Midbrain (tissue), 1 donor: ENCODE data around the gene ARHGEF28.

Experiments used
- DNase-seq: peaks from one replicate; lab custom pipeline; 2025; lab: John Stamatoyannopoulos, UW

ARHGEF28 gene

DNA sequence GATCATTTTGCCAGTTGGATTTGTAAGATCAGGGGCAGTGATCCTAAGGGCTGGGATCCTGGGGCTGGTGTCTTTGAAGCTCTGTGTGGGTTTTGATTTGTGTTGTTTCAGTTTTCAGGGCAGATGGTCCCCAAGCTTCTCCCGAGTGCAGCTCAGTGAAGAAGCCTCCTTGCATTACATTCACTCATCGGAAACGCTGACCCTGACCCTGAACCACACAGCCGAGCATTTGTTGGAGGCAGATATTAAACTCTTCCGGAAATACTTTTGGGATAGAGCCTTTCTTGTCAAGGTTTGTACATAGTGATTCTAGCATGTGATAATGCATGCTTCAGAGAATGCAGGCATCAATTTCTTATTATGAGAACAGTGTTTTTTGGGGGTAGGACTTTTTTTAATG is 150.4 kb downstream of the ARHGEF28 start:
- DNase-seq = no peak

DNA sequence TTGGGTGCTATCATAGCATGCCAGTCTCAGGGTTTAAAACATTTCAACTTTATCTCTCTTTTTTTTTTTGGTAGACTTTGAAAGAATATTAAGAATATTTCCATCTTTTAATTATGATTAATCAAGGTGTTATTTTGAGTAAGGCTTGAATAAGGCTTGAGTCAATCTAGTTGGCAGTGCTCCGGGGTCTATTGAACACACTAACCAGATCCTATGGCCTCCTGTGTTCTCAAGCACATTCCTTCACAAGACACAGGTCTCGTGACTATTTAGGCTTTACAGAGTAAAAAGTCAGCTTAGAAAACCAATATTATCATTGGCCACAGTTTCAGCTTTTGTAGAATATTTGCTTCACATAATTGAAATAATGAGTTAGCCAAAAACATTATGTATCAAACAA is 151.2 kb downstream of the ARHGEF28 start:
- no peak for DNase-seq

DNA sequence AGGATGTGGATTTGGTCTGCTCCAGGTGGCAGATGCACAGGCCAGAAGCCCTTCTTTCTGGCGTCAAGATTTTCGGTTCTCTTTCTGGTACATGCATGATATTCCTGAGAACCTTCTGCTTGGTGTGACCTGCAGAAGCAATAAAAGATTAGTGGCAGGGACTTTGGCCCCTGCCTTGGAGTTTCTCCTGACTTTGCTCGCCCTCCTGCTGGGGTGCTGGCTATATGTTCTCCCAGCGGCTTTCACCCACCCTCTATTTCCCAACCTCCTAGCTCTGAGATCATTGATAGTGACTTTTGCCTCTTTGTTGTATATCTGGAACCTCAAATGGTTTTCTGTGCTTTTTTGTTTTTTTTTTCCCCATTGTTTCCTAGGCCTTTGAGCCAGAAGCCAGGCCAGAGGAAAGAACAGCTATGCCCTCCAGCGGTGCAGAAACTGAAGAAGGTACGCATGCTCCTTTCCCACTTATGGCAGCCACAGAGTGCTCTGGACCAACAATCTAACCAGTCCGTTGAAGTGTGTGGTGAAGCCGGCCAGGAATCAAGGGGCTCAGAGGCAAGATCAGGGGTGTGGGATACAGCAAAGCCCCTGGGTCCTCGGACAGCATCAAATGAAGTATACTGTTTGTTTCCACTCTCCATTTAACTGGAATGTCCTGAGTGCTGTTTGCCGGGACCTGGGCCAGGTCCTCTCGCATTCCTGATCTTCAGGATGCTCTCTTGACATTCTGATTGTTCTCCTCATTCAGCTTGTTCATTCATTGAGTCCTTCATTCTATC is 154.5 kb downstream of the ARHGEF28 start:
- no peak for DNase-seq

- no peak for DNase-seq
Measured at GRCh38 chr5:73781107-73781768, 155.2 kb downstream of the ARHGEF28 start.

DNA sequence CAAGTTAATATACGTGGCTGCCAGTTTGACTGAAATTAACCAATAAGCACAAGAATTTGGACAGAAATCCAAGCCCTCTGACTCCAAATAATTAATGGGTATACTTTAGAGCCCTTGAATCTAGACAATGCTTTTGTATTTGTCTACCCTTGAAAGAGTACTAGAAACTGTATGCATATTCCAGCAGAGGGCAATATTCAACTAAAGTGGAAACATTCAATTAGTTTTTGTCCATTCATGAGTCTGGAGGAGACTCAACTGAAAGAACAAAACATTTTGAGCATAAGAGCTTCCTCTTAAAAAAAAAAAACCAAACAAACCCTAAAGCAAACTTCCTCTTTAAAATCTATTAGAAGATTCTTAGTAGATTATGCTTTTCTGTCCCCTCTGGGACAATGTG is 157.8 kb downstream of the ARHGEF28 start:
- no peak for DNase-seq

- no peak for DNase-seq
Measured at GRCh38 chr5:73786043-73786831, 160.2 kb downstream of the ARHGEF28 start.

GRCh38 chr5:73789851-73790281 is 163.9 kb downstream of the ARHGEF28 start:
- no peak for DNase-seq

GRCh38 chr5:73791389-73791788 is 165.4 kb downstream of the ARHGEF28 start:
- no peak for DNase-seq

DNA sequence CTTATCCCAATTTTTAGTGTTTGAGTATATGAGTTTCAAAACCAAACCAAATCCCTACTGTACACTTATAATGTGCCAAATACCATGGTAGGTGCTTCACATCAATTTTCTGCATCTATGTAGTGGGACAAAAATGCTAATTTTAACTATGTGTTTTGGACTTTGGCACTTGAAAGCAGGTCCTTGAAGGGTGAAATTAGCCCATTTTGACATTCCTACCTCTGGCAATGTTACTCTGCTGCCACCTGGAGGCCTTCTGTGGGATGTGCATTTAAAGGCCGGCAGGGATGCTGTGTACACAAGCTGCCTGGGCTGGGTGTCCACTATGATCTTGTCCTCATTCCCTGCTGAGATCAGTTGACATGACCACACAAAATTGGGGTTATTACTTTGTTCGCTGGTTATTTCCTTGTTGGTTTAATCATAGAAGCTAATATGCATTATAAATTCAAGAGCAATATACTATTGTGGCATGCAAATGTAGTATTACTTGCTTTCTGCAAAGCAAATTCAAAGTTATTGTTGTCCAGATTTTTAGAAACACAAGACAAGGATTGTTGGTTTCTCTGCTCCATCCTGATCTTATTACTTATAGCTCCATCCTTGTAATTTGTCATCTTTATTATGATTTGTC is 166.8 kb downstream of the ARHGEF28 start:
- peak; percentile 80 for DNase-seq

- DNase-seq = no peak
Measured at GRCh38 chr5:73793911-73794310, 167.9 kb downstream of the ARHGEF28 start.

GRCh38 chr5:73796164-73797131 is 170.5 kb downstream of the ARHGEF28 start:
- DNase-seq = no peak

- no peak for DNase-seq
Measured at GRCh38 chr5:73797132-73797510, 171.1 kb downstream of the ARHGEF28 start.

GRCh38 chr5:73799401-73799972 is 173.5 kb downstream of the ARHGEF28 start:
- DNase-seq = no peak

GRCh38 chr5:73801686-73802085 is 175.7 kb downstream of the ARHGEF28 start:
- DNase-seq = no peak

- DNase-seq = no peak
Measured at GRCh38 chr5:73805449-73805848, 179.5 kb downstream of the ARHGEF28 start.

GRCh38 chr5:73808911-73809310 is 182.9 kb downstream of the ARHGEF28 start:
- DNase-seq = no peak

DNA sequence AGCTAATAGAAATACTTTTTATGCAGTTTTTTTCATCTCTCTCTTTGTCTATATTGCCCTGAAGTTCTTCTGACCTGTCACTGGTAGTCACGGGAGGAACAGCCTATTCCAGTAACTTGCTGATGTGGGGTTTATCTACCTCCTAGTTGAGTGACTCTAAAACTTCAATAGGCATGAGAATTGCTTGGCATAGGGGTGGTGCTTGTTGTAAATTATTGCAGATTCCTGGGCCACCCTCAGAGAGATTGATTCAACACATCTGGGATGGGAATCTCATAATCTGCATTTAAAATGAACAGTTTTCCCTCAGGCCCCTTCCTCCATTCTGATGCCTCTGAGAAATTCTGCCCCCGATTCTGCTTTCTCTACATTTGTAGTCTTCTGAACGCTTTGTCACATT is 184.4 kb downstream of the ARHGEF28 start:
- DNase-seq = no peak

GRCh38 chr5:73812457-73812856 is 186.5 kb downstream of the ARHGEF28 start:
- no peak for DNase-seq

DNA sequence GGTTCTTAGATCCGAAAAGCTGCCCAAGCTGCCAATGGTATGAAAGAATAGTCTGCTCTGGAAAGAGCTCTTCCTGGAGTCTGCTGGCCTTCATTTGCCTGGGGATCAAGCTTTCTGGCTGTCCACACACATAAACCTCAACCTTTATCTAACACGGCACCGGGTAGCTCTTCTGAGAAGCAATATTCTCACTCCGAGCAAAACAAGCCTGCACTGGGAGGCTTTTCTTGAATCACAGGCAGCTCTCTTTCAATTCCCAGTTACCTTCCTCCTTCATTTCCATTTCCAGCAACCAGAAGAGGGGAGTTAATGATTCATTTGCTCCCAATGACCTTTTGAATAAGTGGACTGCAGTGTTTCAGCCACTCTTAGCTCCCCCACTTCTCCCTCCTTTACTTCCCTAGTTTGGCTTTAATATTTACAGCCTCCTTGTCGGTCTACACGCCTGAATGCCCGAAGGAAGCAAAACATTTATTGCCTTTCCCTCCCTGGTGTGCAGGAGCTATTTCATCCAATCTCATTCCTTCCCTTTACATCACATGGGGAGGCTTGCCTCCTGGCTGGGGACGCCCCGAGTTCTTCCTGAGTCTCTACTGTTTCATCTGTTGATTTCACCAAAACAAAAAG is 187.1 kb downstream of the ARHGEF28 start:
- no peak for DNase-seq

- DNase-seq = no peak
Measured at GRCh38 chr5:73814233-73814846, 188.3 kb downstream of the ARHGEF28 start.
